Right lobe of liver (tissue), 6 donors: ENCODE data around the gene HCAR1. TPM values are rescaled to one million over a fixed set of nuclear protein-coding genes. Genes with fewer than 3 reads are reported as not detected.
"Not testable (repeated sequence)": the region's sequence is repeated elsewhere in the genome, so short reads cannot be mapped to it uniquely, and the experiment has no call there.

Source experiments
- ATAC-seq, 4 donors: fragments of 200-7000 bp; cut with Tn5 transposase; one replicate each; pipeline ENCODE4 v1.9.1; 2020; ENCODE audit warnings: mild to moderate bottlenecking in 4 of 4, moderate library complexity in 4 of 4
- DNase-seq, 3 donors: peaks; one replicate each; pipeline ENCODE4 v3.0.0-alpha.2; 2020
- H3K27ac ChIP-seq, 3 donors: fragments of 200-600 bp; one replicate each; pipeline ENCODE4 v1.8.0; 2022
- H3K27me3 ChIP-seq, 2 donors: fragments of 200-600 bp; one replicate each; pipeline ENCODE4 v1.8.0; 2022
- H3K36me3 ChIP-seq, 4 donors: fragments of 200-600 bp; sonication (generic) in 1 of 4; one replicate each; pipeline versions ENCODE4 v1.5.1 to v1.8.0; 2017 to 2022; ENCODE audit warnings: control low read depth in 1 of 4
- H3K4me1 ChIP-seq, 4 donors: fragments of 200-600 bp; sonication (generic) in 1 of 4; one replicate each; pipeline versions ENCODE4 v1.5.1 to v1.8.0; 2017 to 2022; ENCODE audit warnings: control low read depth in 1 of 4
- H3K4me3 ChIP-seq, 3 donors: fragments of 200-600 bp; one replicate each; pipeline ENCODE4 v1.8.0; 2022
- H3K9me3 ChIP-seq, 4 donors: fragments of 200-600 bp; sonication (generic) in 1 of 4; one replicate each; pipeline versions ENCODE4 v1.5.1 to v1.8.0; 2017 to 2022; ENCODE audit warnings: control low read depth in 1 of 4
- CTCF ChIP-seq, 4 donors: fragments of 200-600 bp in 3 of 4; fragments of 450-650 bp in 1 of 4; IDR thresholded peaks; one replicate each; pipeline versions ENCODE4 v1.5.1 to v1.8.0; 2016 to 2022; ENCODE audit warnings: antibody characterized with exemption in 4 of 4, mild to moderate bottlenecking in 2 of 4
- POLR2A ChIP-seq: fragments of 450-650 bp; IDR thresholded peaks from one replicate; pipeline ENCODE4 v1.6.1; 2017; ENCODE audit warnings: antibody characterized with exemption, mild to moderate bottlenecking
- WGBS: methylation state at CpG from one replicate; pipeline ENCODE4 v1.1.6; 2018; ENCODE audit warnings: low coverage, low lambda C conversion rate; ENCODE audit not compliant: insufficient coverage; ENCODE audit errors: missing lambda C conversion rate; 5-methylcytosine and 5-hydroxymethylcytosine counted together
- intact Hi-C, 2 donors: fragments of 100-400 bp; cut with DNase I; formaldehyde crosslinking; loops; one replicate each; pipeline versions ENCODE4 v1.11.2 to v1.14.1; 2022
- total RNA-seq, 6 experiments: library from RNA; depleted of rRNA in 2 of 6; stranded (reverse); fragments of >200 nt in 2 of 6; fragmentation: NEBNext Ultra II Directional in 3 of 6; extraction: Animal tissue kit (Norgen Biotek cat#: 25700) in 3 of 6; gene quantifications; one replicate each; pipeline versions ENCODE4 v1.1.0 to v1.2.4, GENCODE V29; 2016 to 2023
- donor health status: DM: no; HTN: yes; CAD: no.
- donor health status: DM: no; HTN: no; CAD: no.
- donor health status: DM: no; HTN: no; CAD: no.
- donor health status: DM: no; HTN: yes; CAD: no.
- donor health status: DM: no; HTN: yes; CAD: no.

HCAR1 gene
- total RNA-seq, 6 experiments from 2014 or later: not detected

- Histone ChIP-seq H3K9me3 (no peaks in the 10 kb centered on the region), H3K4me3 (no peak overlapping the region), H3K27me3 (no peaks in the 10 kb centered on the region), H3K27ac (no peak overlapping the region), H3K36me3 (no peaks in the 10 kb centered on the region), H3K4me1 (peaks cover 0 to 6% (median 0%) of the 10 kb centered on the region in 4 donors)
- ATAC-seq: no peak
- intact Hi-C loops: no loop called here
- WGBS: 81% methylated on average over 3 of the region's 3 CpGs
- no peak for TF ChIP-seq POLR2A
- TF ChIP-seq CTCF (IDR thresholded peaks at IDR 0.05): no peak
- no peak for DNase-seq
Observed at GRCh38 chr12:122688291-122688690, 42.4 kb downstream of the HCAR1 start.

- intact Hi-C loops: no loop called here
- no peak for TF ChIP-seq POLR2A
- no peak for TF ChIP-seq CTCF (IDR thresholded peaks at IDR 0.05)
- peaks cover 0 to 6% (median 0%) of the 10 kb centered on the region in 4 donors for H3K4me1 ChIP-seq
- no peak overlapping the region for H3K4me3 ChIP-seq
- no peaks in the 10 kb centered on the region for H3K9me3 ChIP-seq
- H3K27me3 ChIP-seq: no peaks in the 10 kb centered on the region
- WGBS: 68% methylated on average over 5 of the region's 5 CpGs
- ATAC-seq (no peak), DNase-seq (no peak)
- H3K27ac ChIP-seq: no peak overlapping the region
- H3K36me3 ChIP-seq: no peaks in the 10 kb centered on the region
Observed at GRCh38 chr12:122687086-122687485, 43.6 kb downstream of the HCAR1 start.

DNA sequence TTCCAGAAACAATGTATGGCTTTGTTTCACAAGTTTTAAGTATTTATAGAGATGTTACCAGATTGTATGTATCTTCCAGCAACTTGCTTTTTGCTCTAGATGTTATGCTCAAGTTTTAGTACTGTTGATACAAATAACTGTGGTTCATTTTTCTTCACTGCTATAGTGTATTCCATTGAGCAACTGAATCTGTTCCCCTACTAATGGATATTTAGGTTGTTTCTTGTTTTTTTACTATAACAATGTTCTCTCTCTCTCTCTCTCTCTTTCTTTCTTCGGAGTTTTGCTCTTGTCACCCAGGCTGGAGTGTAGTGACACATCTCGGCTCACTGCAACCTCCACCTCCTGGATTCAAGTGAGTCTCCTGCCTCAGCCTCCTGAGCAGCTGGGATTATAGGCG lies 44.1 kb downstream of the HCAR1 start:
- no peaks in the 10 kb centered on the region for H3K27me3 ChIP-seq
- DNase-seq (no peak), ATAC-seq (no peak)
- H3K4me1 ChIP-seq: peaks cover 0 to 6% (median 0%) of the 10 kb centered on the region in 4 donors
- no peak overlapping the region for H3K27ac ChIP-seq
- no peaks in the 10 kb centered on the region for H3K9me3 ChIP-seq
- TF ChIP-seq CTCF (IDR thresholded peaks at IDR 0.05) (no peak), POLR2A (no peak)
- H3K4me3 ChIP-seq: no peak overlapping the region
- 87% methylated on average over 3 of the region's 3 CpGs for WGBS
- no peaks in the 10 kb centered on the region for H3K36me3 ChIP-seq
- intact Hi-C loops: no loop called here

GRCh38 chr12:122684297-122684813 lies 46.3 kb downstream of the HCAR1 start:
- peaks cover 0 to 6% (median 0%) of the 10 kb centered on the region in 4 donors for H3K4me1 ChIP-seq
- H3K27ac ChIP-seq: no peak overlapping the region
- intact Hi-C loops: no loop called here
- H3K27me3 ChIP-seq: no peaks in the 10 kb centered on the region
- ATAC-seq: peak in 3 of 4 donors; percentile 25 to 61 (median 51)
- no peaks in the 10 kb centered on the region for H3K36me3 ChIP-seq
- no peak for TF ChIP-seq POLR2A
- TF ChIP-seq CTCF (IDR thresholded peaks at IDR 0.05): no peak
- no peaks in the 10 kb centered on the region for H3K9me3 ChIP-seq
- H3K4me3 ChIP-seq: no peak overlapping the region
- WGBS: 38% methylated on average over 5 of the region's 5 CpGs
- no peak for DNase-seq

- WGBS: 48% methylated on average over 3 of the region's 4 CpGs
- DNase-seq (no peak), ATAC-seq (peak; percentile 49 to 80 (median 57))
- intact Hi-C loops: no loop called here
- Histone ChIP-seq H3K4me1 (peaks cover 0 to 6% (median 0%) of the 10 kb centered on the region in 4 donors), H3K27me3 (no peaks in the 10 kb centered on the region), H3K27ac (no peak overlapping the region), H3K9me3 (no peaks in the 10 kb centered on the region), H3K36me3 (no peaks in the 10 kb centered on the region), H3K4me3 (no peak overlapping the region)
- TF ChIP-seq CTCF (IDR thresholded peaks at IDR 0.05) (no peak), POLR2A (no peak)
Observed at GRCh38 chr12:122681814-122682213, 48.8 kb downstream of the HCAR1 start.

DNA sequence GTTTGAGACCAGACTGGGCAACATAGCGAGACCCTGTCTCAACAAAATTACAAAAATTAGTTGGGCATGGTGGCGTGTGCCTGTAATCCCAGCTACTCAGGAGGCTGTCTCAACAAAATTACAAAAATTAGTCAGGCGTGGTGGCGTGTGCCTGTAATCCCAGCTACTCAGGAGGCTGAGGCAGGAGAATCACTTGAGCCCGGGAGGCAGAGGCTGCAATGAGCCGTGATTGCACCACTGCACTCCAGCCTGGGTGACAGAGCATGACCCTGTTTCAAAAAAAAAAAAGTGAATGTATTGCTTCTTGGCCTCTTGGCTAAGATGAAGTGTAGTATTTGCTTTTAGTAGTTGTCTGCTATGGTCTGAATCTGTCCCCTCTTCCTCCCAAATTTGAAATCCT lies 49.7 kb downstream of the HCAR1 start:
- H3K9me3 ChIP-seq, H3K4me1 ChIP-seq, DNase-seq, H3K27ac ChIP-seq, H3K27me3 ChIP-seq, H3K36me3 ChIP-seq, H3K4me3 ChIP-seq, ATAC-seq, intact Hi-C loops: not testable (repeated sequence)
- 48% methylated on average over 2 of the region's 6 CpGs for WGBS

- 100% methylated on average over 1 of the region's 32 CpGs for WGBS
- H3K36me3 ChIP-seq, DNase-seq, H3K9me3 ChIP-seq, ATAC-seq, H3K4me3 ChIP-seq, H3K27ac ChIP-seq, H3K27me3 ChIP-seq, intact Hi-C loops, H3K4me1 ChIP-seq: not testable (repeated sequence)
Observed at GRCh38 chr12:122676781-122677180, 53.9 kb downstream of the HCAR1 start.
